Epithelial cell of esophagus (primary cell): Measurements from ENCODE around the gene SPATA6.
"Not testable (repeated sequence)": the region's sequence is repeated elsewhere in the genome, so short reads cannot be mapped to it uniquely, and the experiment has no call there.

Source experiments
- DNase-seq: peaks from one replicate; pipeline ENCODE4 v3.0.0; 2010; ENCODE audit warnings: low read depth
- H3K4me3 ChIP-seq: 2 replicates; pipeline ENCODE4 v1.5.1; 2011; ENCODE audit warnings: mild to moderate bottlenecking, low read length, control low read depth
- CTCF ChIP-seq: IDR thresholded peaks from 2 replicates; pipeline ENCODE4 v1.5.1; 2011; ENCODE audit warnings: low read depth, mild to moderate bottlenecking, low read length, control low read depth, inconsistent platforms; ENCODE audit not compliant: insufficient read depth; ENCODE audit errors: missing control alignments

The SPATA6 gene

DNA sequence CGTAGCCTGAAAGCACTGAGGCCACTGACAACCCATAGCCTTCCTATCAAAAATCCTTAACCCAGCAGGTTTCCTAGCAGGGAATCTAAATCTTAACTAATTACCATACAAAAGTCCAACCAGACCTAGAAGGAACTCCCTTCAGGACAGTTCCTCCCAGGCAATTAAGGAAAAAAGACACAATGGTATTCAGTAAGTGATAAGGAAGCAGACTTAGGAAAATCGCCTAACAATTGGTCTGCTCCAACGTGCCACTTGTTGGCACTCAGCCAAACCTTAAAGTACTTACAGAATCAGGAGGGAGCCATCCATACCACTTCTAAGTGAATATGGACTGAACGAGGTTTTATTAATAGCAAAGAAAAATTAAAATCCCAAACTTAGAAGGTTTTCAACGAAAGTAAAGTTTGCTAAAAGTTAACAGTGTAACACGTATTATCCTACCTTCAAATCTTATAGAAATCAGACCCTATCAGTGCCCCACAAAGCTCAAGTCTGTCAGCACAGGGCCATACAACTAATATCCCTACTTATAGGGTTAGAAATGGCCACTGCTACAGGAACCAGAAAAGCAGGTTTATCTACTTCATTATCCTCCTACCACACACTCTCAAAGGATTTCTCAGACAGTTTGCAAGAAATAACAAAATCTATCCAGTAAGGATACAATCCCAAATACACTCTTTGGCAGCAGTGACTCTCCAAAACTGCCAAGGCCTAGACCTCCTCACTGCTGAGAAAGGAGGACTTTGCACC is 29.0 kb downstream of the SPATA6 start:
- peak; percentile 38 for DNase-seq
- TF ChIP-seq CTCF, result no peak
- H3K4me3 ChIP-seq, result no peak overlapping the region

GRCh38 chr1:48440786-48441185 is 31.2 kb downstream of the SPATA6 start:
- not testable (repeated sequence) for DNase-seq, H3K4me3 ChIP-seq

- no peak overlapping the region for H3K4me3 ChIP-seq
- no peak for DNase-seq
- TF ChIP-seq CTCF, result no peak
Measured at GRCh38 chr1:48439380-48439779, 32.6 kb downstream of the SPATA6 start.

GRCh38 chr1:48437379-48437778 is 34.6 kb downstream of the SPATA6 start:
- H3K4me3 ChIP-seq, DNase-seq: not testable (repeated sequence)

GRCh38 chr1:48435312-48436002 is 36.5 kb downstream of the SPATA6 start:
- DNase-seq, H3K4me3 ChIP-seq: not testable (repeated sequence)

- no peak overlapping the region for H3K4me3 ChIP-seq
- no peak for TF ChIP-seq CTCF
- no peak for DNase-seq
Measured at GRCh38 chr1:48430832-48431231, 41.2 kb downstream of the SPATA6 start.

- no peak overlapping the region for H3K4me3 ChIP-seq
- no peak for TF ChIP-seq CTCF
- DNase-seq, result no peak
Measured at GRCh38 chr1:48422009-48422408, 50.0 kb downstream of the SPATA6 start.

DNA sequence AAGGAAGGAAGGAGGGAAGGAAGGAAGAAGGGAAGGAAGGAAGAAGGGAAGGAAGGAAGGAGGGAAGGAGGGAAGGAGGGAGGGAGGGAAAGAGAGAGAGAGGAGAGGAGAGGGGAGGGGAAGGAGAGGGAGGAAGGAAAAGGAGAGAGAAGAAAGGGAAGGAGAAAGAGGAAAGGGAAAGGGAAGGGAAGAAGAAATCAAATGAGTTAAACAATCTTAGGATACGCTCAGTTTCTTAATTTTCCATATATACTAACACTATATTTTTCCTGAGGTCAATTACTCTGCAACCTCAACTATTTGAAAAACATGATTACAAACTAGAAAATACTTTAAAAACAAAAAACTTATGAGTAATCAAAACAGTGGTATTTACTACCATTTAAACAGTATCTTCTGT is 53.3 kb downstream of the SPATA6 start:
- no peak for DNase-seq
- H3K4me3 ChIP-seq, result no peak overlapping the region
- no peak for TF ChIP-seq CTCF
